ENCODE data around the gene CCDC195. TPM values are rescaled to one million over a fixed set of nuclear protein-coding genes. Genes with fewer than 3 reads are reported as not detected.

CCDC195 gene
- total and polyA plus RNA-seq, 2 experiments from 2014 or later = not detected

DNA sequence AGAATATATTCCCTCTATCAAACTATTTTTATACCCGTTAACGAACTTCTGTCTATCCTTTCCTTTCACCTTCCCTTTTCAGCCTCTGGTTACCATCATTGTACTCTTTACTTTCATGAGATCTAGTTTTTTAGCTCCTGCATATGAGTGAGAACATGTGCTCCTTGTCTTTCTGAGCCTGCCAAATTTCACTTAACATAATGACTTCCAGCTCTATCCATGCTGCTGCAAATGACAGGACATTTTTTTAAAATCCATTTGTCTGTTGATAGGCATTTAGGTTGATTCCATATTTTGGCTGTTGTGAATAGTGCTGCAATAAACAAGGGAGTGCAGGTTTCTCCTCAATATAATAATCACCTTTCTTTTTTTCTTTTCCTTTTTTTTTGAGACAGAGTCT lies 8.2 kb upstream of the CCDC195 start:
- no peaks in the 10 kb centered on the region for H3K9me3 ChIP-seq (ENCODE audit: low read depth)
- no peaks in the 10 kb centered on the region for H3K4me1 ChIP-seq (ENCODE audit: low read depth)
- DNase-seq (ENCODE audit: low read depth in 1 of 2, low spot score in 1 of 2) = no peak
- TF ChIP-seq, protein P1, sequence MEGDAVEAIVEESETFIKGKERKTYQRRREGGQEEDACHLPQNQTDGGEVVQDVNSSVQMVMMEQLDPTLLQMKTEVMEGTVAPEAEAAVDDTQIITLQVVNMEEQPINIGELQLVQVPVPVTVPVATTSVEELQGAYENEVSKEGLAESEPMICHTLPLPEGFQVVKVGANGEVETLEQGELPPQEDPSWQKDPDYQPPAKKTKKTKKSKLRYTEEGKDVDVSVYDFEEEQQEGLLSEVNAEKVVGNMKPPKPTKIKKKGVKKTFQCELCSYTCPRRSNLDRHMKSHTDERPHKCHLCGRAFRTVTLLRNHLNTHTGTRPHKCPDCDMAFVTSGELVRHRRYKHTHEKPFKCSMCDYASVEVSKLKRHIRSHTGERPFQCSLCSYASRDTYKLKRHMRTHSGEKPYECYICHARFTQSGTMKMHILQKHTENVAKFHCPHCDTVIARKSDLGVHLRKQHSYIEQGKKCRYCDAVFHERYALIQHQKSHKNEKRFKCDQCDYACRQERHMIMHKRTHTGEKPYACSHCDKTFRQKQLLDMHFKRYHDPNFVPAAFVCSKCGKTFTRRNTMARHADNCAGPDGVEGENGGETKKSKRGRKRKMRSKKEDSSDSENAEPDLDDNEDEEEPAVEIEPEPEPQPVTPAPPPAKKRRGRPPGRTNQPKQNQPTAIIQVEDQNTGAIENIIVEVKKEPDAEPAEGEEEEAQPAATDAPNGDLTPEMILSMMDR (IDR thresholded peaks at IDR 0.05; ENCODE audit: low read depth, low read length) = no peak
- no peaks in the 10 kb centered on the region for H3K36me3 ChIP-seq
- no peak overlapping the region for H3K27ac ChIP-seq
- no peaks in the 10 kb centered on the region for H3K27me3 ChIP-seq
- no peak overlapping the region for H3K4me3 ChIP-seq

DNA sequence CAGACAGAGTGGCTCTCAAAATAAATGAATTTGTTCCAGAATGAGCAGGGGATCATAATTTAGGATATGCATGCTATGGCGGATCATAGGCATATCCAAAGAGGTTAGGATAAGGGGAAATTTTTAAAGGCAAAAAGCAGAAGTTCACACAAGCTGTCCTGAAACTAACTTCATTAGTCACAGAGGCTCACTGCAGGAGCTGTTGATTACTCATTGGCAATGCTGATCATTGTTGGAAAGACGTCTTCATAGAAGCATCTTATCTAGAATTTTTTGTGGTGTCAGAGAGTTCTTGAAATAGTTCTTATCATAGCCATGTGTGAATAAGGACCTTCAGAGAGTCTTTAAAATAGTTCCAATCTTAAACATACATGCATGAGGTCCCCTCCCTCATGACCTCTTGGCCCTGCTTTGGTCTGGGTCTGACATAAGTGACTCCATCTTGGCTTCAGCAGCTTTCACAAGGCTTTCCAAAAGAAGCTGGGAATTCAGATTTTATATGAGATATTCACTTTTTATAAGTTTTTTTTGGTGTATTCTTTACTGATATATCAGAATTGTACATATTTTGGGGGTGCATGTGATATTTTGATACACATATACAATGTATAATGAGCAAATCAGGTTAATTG lies 7.5 kb upstream of the CCDC195 start:
- no peaks in the 10 kb centered on the region for H3K27me3 ChIP-seq
- H3K36me3 ChIP-seq = no peaks in the 10 kb centered on the region
- no peaks in the 10 kb centered on the region for H3K4me1 ChIP-seq (ENCODE audit: low read depth)
- TF ChIP-seq, protein P1 (IDR thresholded peaks at IDR 0.05; ENCODE audit: low read depth, low read length) = no peak
- peak in 1 of 2 donors; percentile 21 for DNase-seq (ENCODE audit: low read depth in 1 of 2, low spot score in 1 of 2)
- no peak overlapping the region for H3K4me3 ChIP-seq
- H3K27ac ChIP-seq = no peak overlapping the region
- no peaks in the 10 kb centered on the region for H3K9me3 ChIP-seq (ENCODE audit: low read depth)

GRCh38 chr2:224722770-224723169 lies 6.6 kb upstream of the CCDC195 start:
- DNase-seq (ENCODE audit: low read depth in 1 of 2, low spot score in 1 of 2) = no peak
- Histone ChIP-seq H3K4me1 (ENCODE audit: low read depth) (no peaks in the 10 kb centered on the region), H3K9me3 (ENCODE audit: low read depth) (no peaks in the 10 kb centered on the region), H3K27ac (no peak overlapping the region), H3K27me3 (no peaks in the 10 kb centered on the region), H3K36me3 (no peaks in the 10 kb centered on the region), H3K4me3 (no peak overlapping the region)
- TF ChIP-seq, protein P1 (IDR thresholded peaks at IDR 0.05; ENCODE audit: low read depth, low read length) = no peak

DNA sequence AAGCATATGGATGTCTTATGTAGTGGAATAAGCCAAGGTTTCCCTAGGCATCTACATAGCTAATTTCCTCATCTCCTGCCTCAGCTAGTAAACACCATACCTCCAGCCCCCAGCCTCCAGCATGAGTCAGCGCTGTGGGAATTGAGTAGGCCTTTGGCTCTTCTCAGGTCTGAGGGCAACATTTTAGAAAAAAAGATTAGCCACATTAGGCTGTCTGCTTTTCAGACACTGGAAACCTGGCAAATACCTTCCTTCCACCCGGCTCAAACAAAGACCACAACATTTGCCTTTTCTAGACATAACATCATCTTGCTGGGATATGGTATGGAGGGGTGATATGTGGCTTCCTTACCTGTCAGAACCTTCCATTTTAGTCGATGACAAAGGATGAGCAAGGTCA lies 6.1 kb upstream of the CCDC195 start:
- TF ChIP-seq, protein P1 (IDR thresholded peaks at IDR 0.05; ENCODE audit: low read depth, low read length) = no peak
- DNase-seq (ENCODE audit: low read depth in 1 of 2, low spot score in 1 of 2) = peak in 1 of 2 donors; percentile 12
- H3K36me3 ChIP-seq = no peaks in the 10 kb centered on the region
- H3K4me3 ChIP-seq = no peak overlapping the region
- no peaks in the 10 kb centered on the region for H3K9me3 ChIP-seq (ENCODE audit: low read depth)
- no peaks in the 10 kb centered on the region for H3K27me3 ChIP-seq
- H3K27ac ChIP-seq = no peak overlapping the region
- H3K4me1 ChIP-seq (ENCODE audit: low read depth) = no peaks in the 10 kb centered on the region

DNA sequence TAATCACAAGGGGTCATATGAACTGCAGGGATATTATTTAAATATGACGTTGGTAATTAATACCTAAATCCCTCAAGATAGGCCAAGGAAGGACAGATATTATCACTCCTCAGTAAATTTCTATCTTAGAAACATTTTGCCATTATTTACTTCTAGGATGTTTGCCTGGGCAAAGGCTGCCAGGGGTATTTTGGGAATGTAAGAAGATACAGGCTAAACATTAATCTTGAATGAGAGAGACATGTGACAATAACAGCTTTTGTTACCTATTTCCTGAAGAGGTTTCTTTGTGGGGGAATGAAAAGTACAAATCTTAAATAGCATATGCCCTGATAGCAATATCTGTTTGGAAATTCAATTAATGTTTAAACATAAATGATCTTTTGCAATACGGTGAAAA lies 756 bp upstream of the CCDC195 start:
- DNase-seq (ENCODE audit: low read depth in 1 of 2, low spot score in 1 of 2) = no peak
- H3K4me1 ChIP-seq (ENCODE audit: low read depth) = no peaks in the 10 kb centered on the region
- no peaks in the 10 kb centered on the region for H3K9me3 ChIP-seq (ENCODE audit: low read depth)

More for the DNA sequence above, 756 bp upstream of the CCDC195 start:
- no peaks in the 10 kb centered on the region for H3K27me3 ChIP-seq
- H3K4me3 ChIP-seq = no peak overlapping the region
- TF ChIP-seq, protein P1 (IDR thresholded peaks at IDR 0.05; ENCODE audit: low read depth, low read length) = no peak
- H3K36me3 ChIP-seq = no peaks in the 10 kb centered on the region
- no peak overlapping the region for H3K27ac ChIP-seq
